LoVo (cell line): ENCODE data around the gene DCUN1D2.

Experiments
- DNase-seq: peaks from one replicate; pipeline ENCODE4 v3.0.0-alpha.2; 2016; ENCODE audit warnings: low spot score

DCUN1D2 gene

GRCh38 chr13:113519556-113519955 is 29.0 kb upstream of the DCUN1D2 start:
- no peak for DNase-seq

- no peak for DNase-seq
Observed at GRCh38 chr13:113518076-113518803, 27.7 kb upstream of the DCUN1D2 start.

GRCh38 chr13:113514847-113515246 is 24.3 kb upstream of the DCUN1D2 start:
- DNase-seq, result no peak

- DNase-seq, result no peak
Observed at GRCh38 chr13:113513761-113514160, 23.2 kb upstream of the DCUN1D2 start.

- no peak for DNase-seq
Observed at GRCh38 chr13:113511361-113511760, 20.9 kb upstream of the DCUN1D2 start.

- no peak for DNase-seq
Observed at GRCh38 chr13:113510871-113511270, 20.4 kb upstream of the DCUN1D2 start.

GRCh38 chr13:113509989-113510388 is 19.5 kb upstream of the DCUN1D2 start:
- DNase-seq, result no peak

- no peak for DNase-seq
Observed at GRCh38 chr13:113508521-113509254, 18.2 kb upstream of the DCUN1D2 start.

GRCh38 chr13:113507505-113508345 is 17.2 kb upstream of the DCUN1D2 start:
- no peak for DNase-seq

GRCh38 chr13:113506871-113507388 is 16.4 kb upstream of the DCUN1D2 start:
- DNase-seq, result no peak

- no peak for DNase-seq
Observed at GRCh38 chr13:113506025-113506685, 15.6 kb upstream of the DCUN1D2 start.

- no peak for DNase-seq
Observed at GRCh38 chr13:113502686-113503085, 12.2 kb upstream of the DCUN1D2 start.

GRCh38 chr13:113500530-113501265 is 10.2 kb upstream of the DCUN1D2 start:
- DNase-seq, result no peak

- DNase-seq, result no peak
Observed at GRCh38 chr13:113499936-113500335, 9.4 kb upstream of the DCUN1D2 start.

- no peak for DNase-seq
Observed at GRCh38 chr13:113498905-113499304, 8.4 kb upstream of the DCUN1D2 start.

GRCh38 chr13:113497217-113497616 is 6.7 kb upstream of the DCUN1D2 start:
- no peak for DNase-seq

- no peak for DNase-seq
Observed at GRCh38 chr13:113495494-113496210, 5.1 kb upstream of the DCUN1D2 start.

- DNase-seq, result peak; percentile 92
Observed at GRCh38 chr13:113493315-113493951, 2.9 kb upstream of the DCUN1D2 start.

- DNase-seq, result no peak
Observed at GRCh38 chr13:113491982-113492381, 1.5 kb upstream of the DCUN1D2 start.

- no peak for DNase-seq
Observed at GRCh38 chr13:113491418-113491883, 940 bp upstream of the DCUN1D2 start.
